Measurements from ENCODE around the gene VPS37B.

The VPS37B gene

DNA sequence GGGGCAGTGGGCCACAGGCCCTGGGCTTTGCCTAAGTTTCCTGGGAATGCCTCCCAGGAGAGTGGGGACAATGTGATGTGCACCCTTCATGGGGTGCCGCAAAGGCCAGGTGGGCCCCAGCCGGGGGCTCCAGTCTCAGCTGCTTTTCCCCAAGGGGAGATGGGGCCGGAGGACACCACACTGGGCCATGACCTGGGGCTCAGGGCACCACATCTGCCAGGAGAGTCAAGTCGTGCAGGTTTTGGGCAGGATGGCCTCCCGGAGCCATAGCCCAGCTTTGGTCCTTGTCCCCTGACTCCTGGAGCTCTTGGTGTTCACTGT lies 48.4 kb downstream of the VPS37B start:
- no peaks in the 10 kb centered on the region for H3K4me1 ChIP-seq (ENCODE audit: control insufficient read depth in 2 of 2, insufficient read depth in 2 of 2, low read length in 2 of 2)
- no peak overlapping the region for H3K27ac ChIP-seq (ENCODE audit: low read depth in 2 of 2, low read length in 2 of 2)
- H3K9me3 ChIP-seq (ENCODE audit: control insufficient read depth in 2 of 2, low read length in 2 of 2): no peaks in the 10 kb centered on the region
- peaks cover 7 to 15% of the 10 kb centered on the region in 2 donors for H3K36me3 ChIP-seq (ENCODE audit: control insufficient read depth in 2 of 2, insufficient read depth in 2 of 2, low read length in 2 of 2)
- no peak overlapping the region for H3K4me3 ChIP-seq (ENCODE audit: low read length in 2 of 2)
- H3K27me3 ChIP-seq (ENCODE audit: control insufficient read depth in 2 of 2, insufficient read depth in 2 of 2, low read length in 2 of 2): no peaks in the 10 kb centered on the region
- H3K9ac ChIP-seq (ENCODE audit: low read depth in 1 of 2, low read length in 2 of 2): no peak overlapping the region

DNA sequence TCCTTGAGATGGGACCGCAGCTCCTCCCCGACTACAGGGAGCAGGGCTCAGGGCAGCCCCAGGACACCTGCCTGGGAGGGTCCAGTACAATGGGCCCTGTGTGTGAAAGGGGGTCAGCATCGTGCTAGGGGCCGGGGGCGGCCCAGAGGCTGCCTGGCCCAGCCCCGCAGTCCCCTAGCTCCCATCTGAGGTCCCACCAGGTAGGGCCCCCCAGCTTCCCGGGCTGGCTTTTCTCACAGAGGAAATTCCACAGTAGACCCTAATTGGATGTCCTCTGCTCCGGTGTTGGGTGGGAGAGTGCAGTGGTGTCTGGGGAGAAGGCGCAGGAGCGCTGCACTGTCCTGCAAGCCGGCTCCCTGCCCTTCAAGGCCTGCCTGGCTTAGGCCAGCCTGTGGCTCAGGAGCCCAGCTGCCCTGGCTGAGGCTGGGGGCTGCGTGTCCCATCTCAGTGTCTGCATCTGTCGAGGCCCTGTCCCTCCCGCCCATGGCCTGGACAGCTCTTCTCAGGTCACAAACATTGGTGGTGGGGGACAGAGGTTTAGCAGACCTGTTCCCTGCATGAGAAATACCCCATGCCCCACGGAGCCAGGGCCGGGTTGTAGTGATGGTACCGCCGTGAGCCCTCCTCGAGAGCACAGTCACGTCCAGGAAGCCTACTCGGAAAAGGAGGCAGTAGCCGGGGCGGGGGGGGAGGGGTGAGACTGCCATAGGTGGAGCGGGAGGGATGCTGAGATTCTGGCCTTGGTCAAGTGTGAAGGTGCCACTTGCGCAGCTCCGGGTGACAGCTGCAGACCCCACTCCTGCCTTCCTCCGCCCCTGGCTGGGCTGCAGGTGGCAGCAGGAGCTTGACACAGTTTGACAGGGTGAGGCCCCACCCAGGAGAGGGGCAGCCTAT lies 49.1 kb downstream of the VPS37B start:
- Histone ChIP-seq H3K9me3 (ENCODE audit: control insufficient read depth in 2 of 2, low read length in 2 of 2) (no peaks in the 10 kb centered on the region), H3K27ac (ENCODE audit: low read depth in 2 of 2, low read length in 2 of 2) (no peak overlapping the region), H3K9ac (ENCODE audit: low read depth in 1 of 2, low read length in 2 of 2) (no peak overlapping the region), H3K4me1 (ENCODE audit: control insufficient read depth in 2 of 2, insufficient read depth in 2 of 2, low read length in 2 of 2) (no peaks in the 10 kb centered on the region), H3K27me3 (ENCODE audit: control insufficient read depth in 2 of 2, insufficient read depth in 2 of 2, low read length in 2 of 2) (no peaks in the 10 kb centered on the region), H3K36me3 (ENCODE audit: control insufficient read depth in 2 of 2, insufficient read depth in 2 of 2, low read length in 2 of 2) (peaks cover 3 to 10% of the 10 kb centered on the region in 2 donors), H3K4me3 (ENCODE audit: low read length in 2 of 2) (no peak overlapping the region)

DNA sequence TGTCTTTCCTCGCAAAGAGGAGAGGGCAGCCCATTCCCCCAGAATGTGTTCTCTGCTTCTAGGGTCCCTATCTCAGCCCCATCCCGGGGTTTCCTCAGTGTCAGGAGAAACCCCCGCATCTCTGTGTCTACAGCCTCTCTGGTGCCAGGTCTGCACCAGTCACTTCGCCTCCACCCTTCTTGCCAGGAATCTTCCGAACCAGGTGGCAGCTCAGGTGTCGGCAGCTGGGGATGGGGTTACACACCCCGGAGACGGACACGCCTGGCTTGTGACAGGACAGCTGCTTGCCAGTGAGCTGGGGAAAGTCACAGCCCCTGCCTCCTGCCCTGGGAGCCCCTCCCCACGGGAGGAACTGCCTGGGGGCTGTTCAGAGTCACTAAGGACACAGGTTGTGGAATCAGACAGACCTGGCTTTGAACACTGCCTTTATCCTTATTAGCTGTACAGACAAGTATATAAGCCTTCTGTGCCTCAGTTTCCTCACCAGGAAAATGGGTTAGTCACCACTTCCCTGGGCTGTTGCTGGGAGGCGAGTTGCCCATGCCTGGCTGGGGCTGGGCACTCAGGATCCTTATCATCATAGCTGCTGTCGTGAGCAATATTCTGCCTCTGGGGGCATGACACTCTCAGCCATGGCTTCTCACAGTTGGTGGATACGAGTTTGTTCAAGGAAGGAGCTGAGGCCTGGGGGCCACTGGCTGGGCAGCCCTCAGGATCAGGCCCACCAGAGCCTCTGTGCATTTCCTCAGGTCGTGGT lies 49.9 kb downstream of the VPS37B start:
- H3K4me3 ChIP-seq (ENCODE audit: low read length in 2 of 2): no peak overlapping the region
- H3K4me1 ChIP-seq (ENCODE audit: control insufficient read depth in 2 of 2, insufficient read depth in 2 of 2, low read length in 2 of 2): no peaks in the 10 kb centered on the region
- no peaks in the 10 kb centered on the region for H3K9me3 ChIP-seq (ENCODE audit: control insufficient read depth in 2 of 2, low read length in 2 of 2)
- H3K27ac ChIP-seq (ENCODE audit: low read depth in 2 of 2, low read length in 2 of 2): no peak overlapping the region
- H3K27me3 ChIP-seq (ENCODE audit: control insufficient read depth in 2 of 2, insufficient read depth in 2 of 2, low read length in 2 of 2): no peaks in the 10 kb centered on the region
- no peak overlapping the region for H3K9ac ChIP-seq (ENCODE audit: low read depth in 1 of 2, low read length in 2 of 2)
- H3K36me3 ChIP-seq (ENCODE audit: control insufficient read depth in 2 of 2, insufficient read depth in 2 of 2, low read length in 2 of 2): peaks cover 0 to 10% of the 10 kb centered on the region in 2 donors

DNA sequence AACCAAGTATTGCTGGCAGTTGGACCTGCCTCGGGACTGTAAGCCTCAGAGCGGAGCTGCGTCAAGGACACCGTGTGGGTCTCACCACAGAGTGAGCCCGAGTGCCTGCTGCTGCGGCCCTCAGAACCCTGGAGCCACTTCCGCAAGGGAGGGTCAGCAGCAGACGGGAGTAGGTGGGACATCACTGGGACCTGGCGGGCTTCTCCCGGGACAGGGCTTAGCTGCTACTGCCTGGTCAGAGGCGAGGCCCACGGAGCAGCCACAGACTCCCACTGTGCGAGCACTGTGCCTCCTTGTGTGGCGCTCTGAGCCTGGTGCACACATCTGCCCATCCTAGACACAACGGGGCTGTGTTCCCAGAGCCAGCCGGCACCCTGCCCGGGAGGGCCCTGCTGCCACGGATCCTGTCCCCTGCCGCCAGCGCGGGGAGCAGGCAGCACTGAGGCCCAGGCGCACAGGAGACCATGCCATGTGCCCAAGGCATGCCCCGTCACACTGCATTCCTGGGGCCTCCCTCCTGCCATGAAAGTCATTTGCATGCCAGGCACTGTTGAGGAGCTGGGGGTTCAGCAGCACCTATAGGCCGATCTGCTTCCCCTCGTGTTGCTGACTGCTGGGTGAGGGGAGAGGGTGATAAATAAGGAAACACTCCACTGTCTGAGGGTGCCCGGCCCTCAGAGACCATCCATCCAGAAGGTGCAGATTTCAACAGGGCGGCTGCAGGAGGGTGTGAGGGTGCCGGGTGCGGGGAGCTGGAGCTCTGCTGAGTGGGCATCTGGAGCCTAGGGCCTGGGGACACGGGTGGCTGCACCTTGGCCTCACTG lies 50.7 kb downstream of the VPS37B start:
- Histone ChIP-seq H3K27ac (ENCODE audit: low read depth in 2 of 2, low read length in 2 of 2) (no peak overlapping the region), H3K27me3 (ENCODE audit: control insufficient read depth in 2 of 2, insufficient read depth in 2 of 2, low read length in 2 of 2) (no peaks in the 10 kb centered on the region), H3K4me3 (ENCODE audit: low read length in 2 of 2) (no peak overlapping the region), H3K36me3 (ENCODE audit: control insufficient read depth in 2 of 2, insufficient read depth in 2 of 2, low read length in 2 of 2) (peaks cover 0 to 10% of the 10 kb centered on the region in 2 donors), H3K9me3 (ENCODE audit: control insufficient read depth in 2 of 2, low read length in 2 of 2) (no peaks in the 10 kb centered on the region), H3K4me1 (ENCODE audit: control insufficient read depth in 2 of 2, insufficient read depth in 2 of 2, low read length in 2 of 2) (peaks cover 2% of the 10 kb centered on the region in 2 donors), H3K9ac (ENCODE audit: low read depth in 1 of 2, low read length in 2 of 2) (no peak overlapping the region)

DNA sequence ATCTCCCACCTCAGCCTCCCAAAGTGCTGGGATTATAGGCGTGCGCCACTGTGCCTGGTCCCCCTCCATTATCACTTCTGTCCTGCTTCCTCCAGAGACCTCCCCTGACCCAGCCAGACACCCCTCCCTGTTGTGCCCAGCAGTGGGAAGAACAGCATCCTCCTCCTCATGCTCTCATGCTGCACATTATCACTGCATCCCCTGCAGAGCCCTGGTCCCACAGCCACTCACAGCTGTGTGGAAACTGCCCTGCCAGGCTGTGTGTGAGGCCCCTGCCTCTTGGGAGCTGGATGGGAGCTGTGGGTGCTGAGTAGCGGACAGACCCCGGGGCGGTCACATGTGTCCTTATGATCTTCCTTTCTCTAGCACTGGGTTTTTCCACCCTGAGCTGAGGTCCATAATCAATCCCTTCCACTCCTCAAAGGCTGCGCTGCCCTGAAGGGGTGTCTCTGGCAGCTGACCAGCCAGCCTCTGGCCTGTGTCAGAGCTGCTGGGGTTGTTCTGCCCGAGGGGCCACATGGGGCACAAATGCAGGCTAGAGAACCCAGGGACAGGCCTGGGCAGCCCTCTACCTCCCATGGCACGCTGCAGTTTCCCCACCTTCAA lies 51.5 kb downstream of the VPS37B start:
- H3K27me3 ChIP-seq (ENCODE audit: control insufficient read depth in 2 of 2, insufficient read depth in 2 of 2, low read length in 2 of 2): no peaks in the 10 kb centered on the region
- no peak overlapping the region for H3K9ac ChIP-seq (ENCODE audit: low read depth in 1 of 2, low read length in 2 of 2)
- H3K4me1 ChIP-seq (ENCODE audit: control insufficient read depth in 2 of 2, insufficient read depth in 2 of 2, low read length in 2 of 2): peaks cover 7 to 9% of the 10 kb centered on the region in 2 donors
- no peak overlapping the region for H3K4me3 ChIP-seq (ENCODE audit: low read length in 2 of 2)
- no peaks in the 10 kb centered on the region for H3K9me3 ChIP-seq (ENCODE audit: control insufficient read depth in 2 of 2, low read length in 2 of 2)
- H3K27ac ChIP-seq (ENCODE audit: low read depth in 2 of 2, low read length in 2 of 2): no peak overlapping the region
- H3K36me3 ChIP-seq (ENCODE audit: control insufficient read depth in 2 of 2, insufficient read depth in 2 of 2, low read length in 2 of 2): peaks cover 0 to 9% of the 10 kb centered on the region in 2 donors

DNA sequence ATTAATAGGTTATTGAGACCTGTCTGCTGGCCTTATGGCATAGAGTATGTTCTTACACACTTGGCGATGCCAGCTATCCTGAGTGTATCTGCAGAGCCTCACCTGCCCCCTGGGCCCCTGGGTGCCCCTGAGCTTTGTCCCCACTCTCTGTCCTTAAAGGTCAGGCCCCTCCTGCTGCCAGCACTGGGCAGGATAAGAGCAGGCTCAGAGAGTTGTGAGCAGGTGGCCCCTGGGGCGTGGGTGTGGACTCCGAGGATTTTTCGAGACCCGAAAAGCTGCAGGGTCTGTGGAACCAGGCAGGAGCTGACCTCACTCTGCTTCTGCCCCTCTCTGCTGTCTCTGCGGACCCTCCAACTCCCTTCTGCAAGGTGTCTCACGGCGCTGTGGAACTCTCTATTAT lies 52.5 kb downstream of the VPS37B start:
- Histone ChIP-seq H3K9ac (ENCODE audit: low read depth in 1 of 2, low read length in 2 of 2) (no peak overlapping the region), H3K9me3 (ENCODE audit: control insufficient read depth in 2 of 2, low read length in 2 of 2) (no peaks in the 10 kb centered on the region), H3K27me3 (ENCODE audit: control insufficient read depth in 2 of 2, insufficient read depth in 2 of 2, low read length in 2 of 2) (no peaks in the 10 kb centered on the region), H3K4me3 (ENCODE audit: low read length in 2 of 2) (no peak overlapping the region), H3K36me3 (ENCODE audit: control insufficient read depth in 2 of 2, insufficient read depth in 2 of 2, low read length in 2 of 2) (peaks cover 0 to 4% of the 10 kb centered on the region in 2 donors), H3K27ac (ENCODE audit: low read depth in 2 of 2, low read length in 2 of 2) (no peak overlapping the region), H3K4me1 (ENCODE audit: control insufficient read depth in 2 of 2, insufficient read depth in 2 of 2, low read length in 2 of 2) (peaks cover 17 to 19% of the 10 kb centered on the region in 2 donors)

DNA sequence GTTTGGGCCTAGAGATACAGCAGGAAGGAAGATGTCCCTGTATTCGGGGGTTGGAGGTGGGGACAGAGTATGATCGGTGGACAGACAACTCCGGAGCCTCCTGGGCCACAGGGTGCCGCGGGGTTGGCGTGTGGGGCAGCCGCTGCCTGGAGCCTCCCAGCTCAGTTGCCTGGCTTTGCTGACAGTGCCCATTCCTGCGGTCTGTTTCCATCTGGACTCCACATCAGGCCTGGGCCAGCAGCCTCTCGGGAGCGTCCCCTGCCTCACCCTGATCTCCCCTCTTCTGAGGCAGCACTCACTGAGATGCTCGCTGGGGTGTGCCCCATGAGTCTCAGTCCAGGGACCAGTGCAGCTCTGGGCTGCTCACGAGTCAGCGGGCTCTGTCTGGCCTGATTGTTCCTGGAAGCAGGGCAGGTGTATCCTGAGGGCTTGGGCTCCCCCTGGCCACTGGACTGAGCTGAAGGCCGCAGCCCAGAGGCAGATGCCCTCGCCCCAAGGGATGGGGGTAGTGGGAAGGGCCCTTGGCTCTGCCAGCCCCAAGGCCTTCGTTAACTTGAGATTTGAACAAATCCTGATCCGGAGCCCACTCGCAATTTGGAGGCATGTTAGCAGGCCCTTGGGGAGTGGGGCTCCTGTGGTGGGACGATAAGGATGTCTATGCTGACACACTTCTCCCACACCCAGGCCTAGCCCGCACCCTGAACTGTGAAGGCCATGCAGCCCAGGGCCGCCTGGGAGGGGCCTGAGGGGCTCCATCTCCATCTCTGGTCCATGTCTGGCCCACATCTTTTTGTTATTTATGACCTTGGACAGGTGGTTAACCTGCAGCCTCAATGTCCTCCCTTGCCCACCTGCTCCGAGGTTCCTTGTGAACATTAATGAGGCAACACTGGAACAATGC lies 53.2 kb downstream of the VPS37B start:
- H3K4me1 ChIP-seq (ENCODE audit: control insufficient read depth in 2 of 2, insufficient read depth in 2 of 2, low read length in 2 of 2): peaks cover 24 to 25% of the 10 kb centered on the region in 2 donors
- peaks cover 0 to 2% of the 10 kb centered on the region in 2 donors for H3K36me3 ChIP-seq (ENCODE audit: control insufficient read depth in 2 of 2, insufficient read depth in 2 of 2, low read length in 2 of 2)
- no peaks in the 10 kb centered on the region for H3K9me3 ChIP-seq (ENCODE audit: control insufficient read depth in 2 of 2, low read length in 2 of 2)
- no peak overlapping the region for H3K4me3 ChIP-seq (ENCODE audit: low read length in 2 of 2)
- H3K27me3 ChIP-seq (ENCODE audit: control insufficient read depth in 2 of 2, insufficient read depth in 2 of 2, low read length in 2 of 2): no peaks in the 10 kb centered on the region
- H3K9ac ChIP-seq (ENCODE audit: low read depth in 1 of 2, low read length in 2 of 2): no peak overlapping the region
- no peak overlapping the region for H3K27ac ChIP-seq (ENCODE audit: low read depth in 2 of 2, low read length in 2 of 2)

DNA sequence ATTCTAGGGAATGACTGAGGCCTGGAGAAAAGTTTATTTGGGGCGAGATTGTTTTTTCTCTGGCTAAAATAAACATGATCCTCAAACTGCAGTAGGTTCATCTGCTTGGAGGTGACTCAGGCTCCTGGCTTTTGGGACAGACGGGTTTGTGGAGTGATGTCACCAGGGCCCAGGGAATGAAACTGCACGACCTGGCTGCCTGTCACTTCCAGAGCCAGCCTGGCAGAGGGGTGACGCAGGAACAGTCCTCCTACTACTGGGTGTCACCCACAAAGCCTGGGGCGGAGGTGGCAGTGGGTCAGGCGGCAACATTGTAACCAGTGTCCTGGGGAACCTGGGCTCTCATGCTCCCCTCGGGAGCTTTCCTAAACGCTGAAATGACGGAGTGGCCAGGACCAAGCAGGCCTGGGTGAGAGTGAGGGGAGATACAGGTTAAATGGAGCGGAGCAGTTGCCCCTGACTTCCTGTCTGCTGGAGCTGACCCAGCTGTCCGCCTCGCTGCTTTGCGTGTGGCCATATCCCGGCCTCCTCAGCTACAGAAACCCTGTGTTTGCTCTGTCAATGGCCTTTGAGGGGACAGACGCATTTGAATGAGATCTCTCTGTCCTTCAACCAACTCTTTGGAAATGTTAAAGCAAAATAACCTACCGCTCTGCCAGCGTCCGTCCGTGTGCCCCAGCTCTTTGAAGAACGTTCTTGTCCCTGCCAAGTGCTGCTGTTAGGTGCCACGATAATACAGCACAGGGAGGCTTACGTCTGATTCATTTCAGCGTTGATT lies 54.2 kb downstream of the VPS37B start:
- H3K4me1 ChIP-seq (ENCODE audit: control insufficient read depth in 2 of 2, insufficient read depth in 2 of 2, low read length in 2 of 2): peaks cover 32 to 33% of the 10 kb centered on the region in 2 donors
- no peaks in the 10 kb centered on the region for H3K27me3 ChIP-seq (ENCODE audit: control insufficient read depth in 2 of 2, insufficient read depth in 2 of 2, low read length in 2 of 2)
- H3K36me3 ChIP-seq (ENCODE audit: control insufficient read depth in 2 of 2, insufficient read depth in 2 of 2, low read length in 2 of 2): peaks cover 0 to 2% of the 10 kb centered on the region in 2 donors
- no peak overlapping the region for H3K27ac ChIP-seq (ENCODE audit: low read depth in 2 of 2, low read length in 2 of 2)
- no peak overlapping the region for H3K4me3 ChIP-seq (ENCODE audit: low read length in 2 of 2)
- H3K9ac ChIP-seq (ENCODE audit: low read depth in 1 of 2, low read length in 2 of 2): no peak overlapping the region
- H3K9me3 ChIP-seq (ENCODE audit: control insufficient read depth in 2 of 2, low read length in 2 of 2): no peaks in the 10 kb centered on the region
